ENCODE data around the gene CYFIP1.

GRCh38 chr15:22887157-22887951 is 92.8 kb downstream of the CYFIP1 start:
- TF ChIP-seq MAX (IDR thresholded peaks at IDR 0.05), result no peak
- TF ChIP-seq YY1 (IDR thresholded peaks at IDR 0.05; ENCODE audit: low read depth), result no peak
- no peak for TF ChIP-seq RAD21 (IDR thresholded peaks at IDR 0.05; ENCODE audit: low read depth)
